ENCODE measurements around the gene SLC22A23. TPM values are rescaled to one million over a fixed set of nuclear protein-coding genes. Genes with fewer than 3 reads are reported as not detected.
A peak's percentile ranks its signal among the peaks of the same experiment; 100 is the strongest.

Gene SLC22A23
- total RNA-seq, 4 donors from 2014 or later: 16.6 to 21.8 (median 17.6) TPM

DNA sequence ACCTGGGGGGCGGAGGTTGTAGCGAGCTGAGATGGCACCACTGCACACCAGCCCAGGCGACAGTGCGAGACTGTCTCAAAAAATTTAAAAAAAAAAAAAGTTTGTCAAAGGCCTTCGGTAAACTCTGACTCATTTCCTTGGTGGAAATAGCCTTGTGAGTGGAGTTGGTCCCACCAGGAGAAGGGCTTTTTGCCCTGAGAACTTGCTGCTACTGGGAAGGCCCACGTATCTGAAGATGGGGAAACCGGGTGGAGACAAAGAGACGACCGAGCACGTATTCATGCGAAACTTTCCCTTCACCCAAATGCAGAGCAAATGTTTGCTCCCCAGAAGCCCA, 51.7 kb downstream of the SLC22A23 start:
- H3K27me3 ChIP-seq: no peaks in the 10 kb centered on the region
- 96 to 97% methylated on average over 11 of the region's 11 CpGs for WGBS, 2 donors
- intact Hi-C loops (cut with DNase I): no loop called here
- H3K27ac ChIP-seq: no peak overlapping the region
- H3K9me3 ChIP-seq: no peaks in the 10 kb centered on the region
- H3K4me3 ChIP-seq (replicated peaks in 1 of 3): no peak overlapping the region
- no peak for DNase-seq
- no peaks in the 10 kb centered on the region for H3K36me3 ChIP-seq
- H3K4me1 ChIP-seq: peaks cover 14 to 27% of the 10 kb centered on the region in 2 donors
- TF ChIP-seq CTCF (IDR thresholded peaks at IDR 0.05) (no peak), POLR2A (IDR thresholded peaks at IDR 0.05) (no peak)

DNA sequence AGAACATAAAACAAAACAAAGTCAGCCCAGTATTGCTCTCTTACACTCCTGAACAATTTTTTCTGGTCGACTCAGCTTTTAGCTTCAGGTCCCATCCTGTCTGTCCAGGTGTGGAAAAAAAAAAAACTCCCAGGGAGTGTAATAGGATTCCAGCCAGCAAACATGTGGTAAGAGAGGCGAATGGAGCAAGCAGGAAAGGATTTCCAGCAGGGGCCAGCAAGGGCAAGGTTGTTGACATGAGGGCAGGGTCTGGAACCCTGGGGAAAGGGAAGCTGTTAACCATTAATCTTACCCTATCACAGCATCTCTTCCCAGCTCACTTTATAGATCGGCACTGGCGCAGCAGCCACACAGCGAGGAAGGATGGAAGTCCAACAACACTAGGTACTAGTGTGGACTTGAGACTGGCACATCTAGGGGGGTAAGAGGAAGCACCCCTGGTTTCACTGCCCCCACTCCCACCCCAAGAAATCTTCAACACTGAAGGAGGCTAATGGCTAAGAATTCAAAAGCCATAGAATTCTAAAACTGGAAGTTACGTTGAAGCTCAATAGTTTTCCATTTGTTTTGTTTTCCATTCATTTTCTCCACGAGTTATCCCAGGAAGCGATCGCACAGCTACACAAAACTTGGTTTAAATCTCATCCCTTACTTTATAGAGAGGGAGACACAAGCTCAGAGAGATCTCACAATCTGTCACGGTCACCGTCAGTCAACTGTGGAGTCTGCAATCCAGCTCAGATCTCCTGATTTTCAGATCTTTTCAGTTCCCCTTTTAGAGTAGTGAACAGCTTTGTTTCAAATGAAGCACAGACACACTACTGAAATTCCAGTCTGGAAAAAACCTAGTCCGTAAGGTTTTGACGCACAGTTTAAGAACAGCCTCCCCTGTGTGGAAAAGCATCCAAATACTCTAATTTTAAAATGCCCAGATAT, 53.3 kb downstream of the SLC22A23 start:
- Histone ChIP-seq H3K27ac (peak overlapping the region in 1 of 3 donors; percentile 10), H3K36me3 (no peaks in the 10 kb centered on the region), H3K4me1 (peaks cover 12 to 32% of the 10 kb centered on the region in 2 donors), H3K27me3 (no peaks in the 10 kb centered on the region), H3K9me3 (no peaks in the 10 kb centered on the region), H3K4me3 (replicated peaks in 1 of 3) (no peak overlapping the region)
- TF ChIP-seq CTCF (IDR thresholded peaks at IDR 0.05) (no peak), POLR2A (IDR thresholded peaks at IDR 0.05) (no peak)
- intact Hi-C loops (cut with DNase I): no loop called here
- no peak for DNase-seq
- WGBS, 2 donors: 78 to 81% methylated on average over 13 of the region's 13 CpGs

DNA sequence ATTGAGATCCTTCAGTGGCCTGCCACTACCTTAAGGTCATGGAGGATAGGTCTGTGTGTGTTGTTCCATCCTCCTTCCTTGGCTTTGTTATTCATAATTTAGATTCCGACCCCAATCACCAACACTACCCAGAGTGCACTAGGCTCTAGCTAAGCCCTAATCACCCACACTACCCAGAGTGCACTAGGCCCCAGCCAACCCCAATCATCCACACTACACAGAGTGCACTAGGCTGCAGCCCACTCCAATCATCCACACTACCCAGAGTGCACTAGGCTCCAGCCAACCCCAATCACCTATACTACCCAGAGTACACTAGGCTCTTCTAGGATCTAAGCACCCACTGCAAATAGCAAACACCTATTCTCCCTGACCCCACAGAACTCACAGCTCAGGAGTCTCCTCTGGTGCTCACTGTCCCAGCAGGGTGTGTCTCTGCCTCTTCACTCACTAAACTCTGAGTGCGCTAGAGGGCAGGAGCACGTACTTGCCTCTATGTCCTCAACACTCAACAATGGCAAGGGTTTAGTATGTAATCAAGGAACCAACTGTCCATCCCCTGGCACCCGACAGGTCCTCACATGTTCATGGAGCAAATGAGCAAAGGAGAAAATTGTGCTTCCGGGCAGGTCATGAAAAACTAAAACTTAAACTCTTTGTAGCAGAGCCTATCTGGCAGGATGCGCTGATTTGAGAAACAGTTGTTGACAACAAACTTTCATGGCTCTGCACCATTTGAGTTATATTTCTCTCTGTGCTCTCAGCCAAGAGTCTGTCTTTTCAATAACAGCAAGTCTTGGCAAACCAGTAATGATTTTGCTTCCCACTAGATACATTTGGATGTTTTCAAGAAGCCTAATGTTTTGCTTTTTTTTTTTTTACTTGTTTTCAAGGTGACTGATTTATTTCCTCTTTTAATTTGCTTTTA, 54.3 kb downstream of the SLC22A23 start:
- no peaks in the 10 kb centered on the region for H3K9me3 ChIP-seq
- H3K27me3 ChIP-seq: no peaks in the 10 kb centered on the region
- no peak overlapping the region for H3K4me3 ChIP-seq (replicated peaks in 1 of 3)
- intact Hi-C loops (cut with DNase I): no loop called here
- no peak for DNase-seq
- H3K36me3 ChIP-seq: no peaks in the 10 kb centered on the region
- peak overlapping the region in 1 of 3 donors; percentile 10 for H3K27ac ChIP-seq
- TF ChIP-seq POLR2A (IDR thresholded peaks at IDR 0.05): no peak
- no peak for TF ChIP-seq CTCF (IDR thresholded peaks at IDR 0.05)
- peaks cover 12 to 38% of the 10 kb centered on the region in 2 donors for H3K4me1 ChIP-seq
- 90 to 93% methylated on average over 6 of the region's 6 CpGs for WGBS, 2 donors

DNA sequence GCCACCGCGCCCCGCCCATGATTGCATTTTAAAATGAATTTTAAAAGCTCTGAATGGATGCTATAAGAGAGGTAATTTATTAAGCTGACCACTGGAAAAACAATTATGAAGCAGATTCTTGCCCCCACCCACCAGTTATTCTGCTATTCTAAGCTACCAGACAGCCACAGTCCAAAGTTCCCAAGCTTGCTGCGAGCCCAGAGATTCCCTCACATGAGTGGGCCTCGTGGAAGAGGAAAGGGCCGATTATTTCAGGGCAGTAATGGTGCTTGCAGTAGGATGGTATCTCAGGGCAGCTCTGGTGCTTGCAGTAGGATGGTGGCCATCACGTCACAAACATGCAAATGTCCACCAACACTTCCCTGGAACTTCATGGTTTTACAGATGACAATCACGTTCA, 56.7 kb downstream of the SLC22A23 start:
- Histone ChIP-seq H3K27ac (no peak overlapping the region), H3K4me1 (peaks cover 4 to 30% of the 10 kb centered on the region in 2 donors), H3K27me3 (no peaks in the 10 kb centered on the region), H3K36me3 (no peaks in the 10 kb centered on the region), H3K4me3 (replicated peaks in 1 of 3) (no peak overlapping the region), H3K9me3 (no peaks in the 10 kb centered on the region)
- no peak for DNase-seq
- intact Hi-C loops (cut with DNase I): no loop called here
- TF ChIP-seq POLR2A (IDR thresholded peaks at IDR 0.05) (no peak), CTCF (IDR thresholded peaks at IDR 0.05) (no peak)
- 89 to 96% methylated on average over 7 to 8 of the region's 8 CpGs for WGBS, 2 donors
